Measurements from ENCODE around the gene RSPO4. TPM values are rescaled to one million over a fixed set of nuclear protein-coding genes. Genes with fewer than 3 reads are reported as not detected.

Gene RSPO4
- total RNA-seq, 2 donors from 2014 or later = 3.8 to 7.6 TPM

- H3K27ac Mint-ChIP-seq = no peak overlapping the region
- Histone ChIP-seq H3K4me3 (ENCODE audit: low read length) (no peak overlapping the region), H3K9me3 (ENCODE audit: control insufficient read depth, low read length) (no peaks in the 10 kb centered on the region), H3K9ac (ENCODE audit: extremely low read depth, low read length, poor library complexity, severe bottlenecking) (no peak overlapping the region), H3K4me1 (ENCODE audit: control insufficient read depth, insufficient read depth, low read length) (no peaks in the 10 kb centered on the region), H3K27ac (ENCODE audit: low read depth, low read length) (no peak overlapping the region), H3K36me3 (ENCODE audit: control insufficient read depth, insufficient read depth, low read length) (no peaks in the 10 kb centered on the region), H3K27me3 (ENCODE audit: control insufficient read depth, insufficient read depth, low read length, poor library complexity, severe bottlenecking) (no peaks in the 10 kb centered on the region)
- DNase-seq = peak; percentile 76
- no peak overlapping the region for H3K4me3 Mint-ChIP-seq
- TF ChIP-seq CTCF (conservative IDR thresholded peaks at IDR 0.05) = peak; percentile 63
- no peaks in the 10 kb centered on the region for H3K9me3 Mint-ChIP-seq
- H3K4me1 Mint-ChIP-seq = peaks cover 10% of the 10 kb centered on the region
- H3K36me3 Mint-ChIP-seq (ENCODE audit: low read depth) = no peaks in the 10 kb centered on the region
- WGBS, 2 experiments (ENCODE audit: insufficient coverage in 1 of 2, insufficient read length in 1 of 2) = 78% methylated on average over 5 of the region's 5 CpGs; no CpG with 5 or more reads in 1 of the 2 experiments
- peaks cover 4% of the 10 kb centered on the region for H3K27me3 Mint-ChIP-seq (ENCODE audit: insufficient read depth)
Measured at GRCh38 chr20:911882-912600, 90.1 kb downstream of the RSPO4 start.

GRCh38 chr20:910870-911770 lies 91.0 kb downstream of the RSPO4 start:
- H3K4me3 Mint-ChIP-seq = no peak overlapping the region
- WGBS, 2 experiments (ENCODE audit: insufficient coverage in 1 of 2, insufficient read length in 1 of 2) = 88 to 90% methylated on average over 9 to 12 of the region's 12 CpGs
- H3K4me3 ChIP-seq (ENCODE audit: low read length) = no peak overlapping the region
- H3K4me1 ChIP-seq (ENCODE audit: control insufficient read depth, insufficient read depth, low read length) = no peaks in the 10 kb centered on the region
- no peaks in the 10 kb centered on the region for H3K27me3 ChIP-seq (ENCODE audit: control insufficient read depth, insufficient read depth, low read length, poor library complexity, severe bottlenecking)
- H3K36me3 Mint-ChIP-seq (ENCODE audit: low read depth) = no peaks in the 10 kb centered on the region
- peaks cover 4% of the 10 kb centered on the region for H3K27me3 Mint-ChIP-seq (ENCODE audit: insufficient read depth)
- no peak for DNase-seq
- H3K9me3 Mint-ChIP-seq = no peaks in the 10 kb centered on the region
- no peak overlapping the region for H3K9ac ChIP-seq (ENCODE audit: extremely low read depth, low read length, poor library complexity, severe bottlenecking)
- TF ChIP-seq CTCF (conservative IDR thresholded peaks at IDR 0.05) = no peak
- H3K9me3 ChIP-seq (ENCODE audit: control insufficient read depth, low read length) = no peaks in the 10 kb centered on the region
- H3K27ac ChIP-seq (ENCODE audit: low read depth, low read length) = no peak overlapping the region
- H3K36me3 ChIP-seq (ENCODE audit: control insufficient read depth, insufficient read depth, low read length) = no peaks in the 10 kb centered on the region
- H3K27ac Mint-ChIP-seq = no peak overlapping the region
- H3K4me1 Mint-ChIP-seq = peaks cover 2% of the 10 kb centered on the region

- Mint-ChIP-seq H3K36me3 (ENCODE audit: low read depth) (no peaks in the 10 kb centered on the region), H3K4me3 (no peak overlapping the region), H3K27ac (no peak overlapping the region), H3K9me3 (no peaks in the 10 kb centered on the region), H3K27me3 (ENCODE audit: insufficient read depth) (peaks cover 6% of the 10 kb centered on the region), H3K4me1 (peaks cover 2% of the 10 kb centered on the region)
- no peaks in the 10 kb centered on the region for H3K36me3 ChIP-seq (ENCODE audit: control insufficient read depth, insufficient read depth, low read length)
- no peaks in the 10 kb centered on the region for H3K4me1 ChIP-seq (ENCODE audit: control insufficient read depth, insufficient read depth, low read length)
- no peaks in the 10 kb centered on the region for H3K9me3 ChIP-seq (ENCODE audit: control insufficient read depth, low read length)
- no peak for DNase-seq
- TF ChIP-seq CTCF (conservative IDR thresholded peaks at IDR 0.05) = no peak
- no peak overlapping the region for H3K9ac ChIP-seq (ENCODE audit: extremely low read depth, low read length, poor library complexity, severe bottlenecking)
- 88 to 91% methylated on average over 7 to 9 of the region's 9 CpGs for WGBS, 2 experiments (ENCODE audit: insufficient coverage in 1 of 2, insufficient read length in 1 of 2)
- H3K27me3 ChIP-seq (ENCODE audit: control insufficient read depth, insufficient read depth, low read length, poor library complexity, severe bottlenecking) = no peaks in the 10 kb centered on the region
- no peak overlapping the region for H3K27ac ChIP-seq (ENCODE audit: low read depth, low read length)
- no peak overlapping the region for H3K4me3 ChIP-seq (ENCODE audit: low read length)
Measured at GRCh38 chr20:910132-910869, 91.8 kb downstream of the RSPO4 start.

All from endodermal cell (in vitro differentiated cells).